Sigmoid colon (tissue), 4 donors: Measurements from ENCODE around the gene UGP2.

Source experiments
- EP300 ChIP-seq, 4 donors: sonication (generic); formaldehyde crosslinking; IDR thresholded peaks; one replicate each; pipeline ENCODE4 v1.6.1; 2017; ENCODE audit warnings: antibody characterized with exemption in 4 of 4
- POLR2A ChIP-seq, 2 donors: fragments of 450-650 bp; IDR thresholded peaks; one replicate each; pipeline ENCODE4 v1.6.1; 2016; ENCODE audit warnings: antibody characterized with exemption in 2 of 2, mild to moderate bottlenecking in 2 of 2, moderate library complexity in 2 of 2

GRCh38 chr2:63926815-63927214 is 85.1 kb downstream of the UGP2 start:
- TF ChIP-seq EP300 (IDR thresholded peaks at IDR 0.05) = no peak
- no peak for TF ChIP-seq POLR2A (IDR thresholded peaks at IDR 0.05)
